GM12891 (cell line): ENCODE data around the gene MIA.
"Not testable (repeated sequence)": the region's sequence is repeated elsewhere in the genome, so short reads cannot be mapped to it uniquely, and the experiment has no call there.

ENCODE experiments used
- DNase-seq: peaks from one replicate; pipeline ENCODE4 v3.0.0; 2011; ENCODE audit warnings: low spot score; ENCODE audit not compliant: insufficient read length
- FAIRE-seq: peaks from 2 replicates; lab custom pipeline; 2011; peaks lifted over from hg19 to GRCh38; lab: Jason Lieb, UNC
- PAX5 ChIP-seq: IDR thresholded peaks from 2 replicates; pipeline ENCODE4 v1.6.1; 2011; ENCODE audit warnings: low read length, moderate library complexity, mild to moderate bottlenecking; ENCODE audit not compliant: insufficient read depth, severe bottlenecking
- POLR2A ChIP-seq: IDR thresholded peaks from 2 replicates; pipeline ENCODE4 v1.6.1; 2011; ENCODE audit warnings: low read depth, low read length, control low read depth
- POLR2AphosphoS5 ChIP-seq: IDR thresholded peaks from 2 replicates; pipeline ENCODE4 v1.6.1; 2011; ENCODE audit warnings: low read depth, low read length, control low read depth
- POU2F2 ChIP-seq: IDR thresholded peaks from 2 replicates; pipeline ENCODE4 v1.6.1; 2011; ENCODE audit warnings: low read depth, mild to moderate bottlenecking, control low read depth, low read length, moderate library complexity
- SPI1 ChIP-seq: IDR thresholded peaks from 2 replicates; pipeline ENCODE4 v1.6.1; 2011; ENCODE audit warnings: low read depth, low read length, control low read depth
- TAF1 ChIP-seq: IDR thresholded peaks from 2 replicates; pipeline ENCODE4 v1.6.1; 2011; ENCODE audit warnings: low read depth, low read length, control low read depth

The MIA gene

DNA sequence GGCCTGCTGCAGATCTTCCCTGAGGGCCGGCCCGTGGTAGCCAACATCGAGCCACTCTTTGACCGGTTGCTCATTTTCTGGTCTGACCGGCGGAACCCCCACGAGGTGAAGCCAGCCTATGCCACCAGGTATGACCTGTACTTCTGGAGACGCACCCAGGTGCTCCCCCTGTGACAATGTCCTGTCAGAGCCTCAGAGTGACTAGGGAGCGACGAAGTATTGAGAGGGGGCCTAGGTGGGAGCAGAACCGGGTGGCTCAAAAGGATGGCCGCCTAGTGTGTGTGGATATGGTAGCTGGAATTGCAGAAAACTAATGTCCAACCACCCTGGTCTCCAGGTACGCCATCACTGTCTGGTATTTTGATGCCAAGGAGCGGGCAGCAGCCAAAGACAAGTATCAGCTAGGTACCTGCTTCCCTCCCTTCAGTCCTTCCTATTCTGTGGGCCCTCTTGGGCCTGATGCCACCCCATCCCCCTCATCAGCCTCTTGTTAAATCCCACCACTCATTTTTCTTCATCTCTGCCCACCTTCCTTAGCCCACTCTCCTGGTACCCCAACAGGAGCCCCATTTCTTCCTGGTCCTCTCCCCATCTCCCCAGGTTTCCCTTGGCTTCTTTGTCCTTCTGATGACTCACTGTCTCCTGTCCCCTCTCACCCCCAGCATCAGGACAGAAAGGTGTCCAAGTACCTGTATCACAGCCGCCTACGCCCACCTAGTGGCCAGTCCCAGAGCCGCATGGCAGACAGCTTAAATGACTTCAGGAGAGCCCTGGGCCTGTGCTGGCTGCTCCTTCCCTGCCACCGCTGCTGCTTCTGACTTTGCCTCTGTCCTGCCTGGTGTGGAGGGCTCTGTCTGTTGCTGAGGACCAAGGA, 32.1 kb downstream of the MIA start:
- FAIRE-seq = no peak
- DNase-seq = no peak
- TF ChIP-seq POU2F2 (0 out of 2 replicates have a peak, but pooled peaks have one; percentile 29), POLR2A (0 out of 2 replicates have a peak, but pooled peaks have one; percentile 8), PAX5 (no peak)

DNA sequence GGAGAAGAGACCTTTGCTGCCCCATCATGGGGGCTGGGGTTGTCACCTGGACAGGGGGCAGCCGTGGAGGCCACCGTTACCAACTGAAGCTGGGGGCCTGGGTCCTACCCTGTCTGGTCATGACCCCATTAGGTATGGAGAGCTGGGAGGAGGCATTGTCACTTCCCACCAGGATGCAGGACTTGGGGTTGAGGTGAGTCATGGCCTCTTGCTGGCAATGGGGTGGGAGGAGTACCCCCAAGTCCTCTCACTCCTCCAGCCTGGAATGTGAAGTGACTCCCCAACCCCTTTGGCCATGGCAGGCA, 32.7 kb downstream of the MIA start:
- FAIRE-seq (no peak), DNase-seq (no peak)
- TF ChIP-seq POLR2A (no peak), PAX5 (no peak), TAF1 (no peak), POU2F2 (no peak), SPI1 (no peak), POLR2AphosphoS5 (no peak)

DNA sequence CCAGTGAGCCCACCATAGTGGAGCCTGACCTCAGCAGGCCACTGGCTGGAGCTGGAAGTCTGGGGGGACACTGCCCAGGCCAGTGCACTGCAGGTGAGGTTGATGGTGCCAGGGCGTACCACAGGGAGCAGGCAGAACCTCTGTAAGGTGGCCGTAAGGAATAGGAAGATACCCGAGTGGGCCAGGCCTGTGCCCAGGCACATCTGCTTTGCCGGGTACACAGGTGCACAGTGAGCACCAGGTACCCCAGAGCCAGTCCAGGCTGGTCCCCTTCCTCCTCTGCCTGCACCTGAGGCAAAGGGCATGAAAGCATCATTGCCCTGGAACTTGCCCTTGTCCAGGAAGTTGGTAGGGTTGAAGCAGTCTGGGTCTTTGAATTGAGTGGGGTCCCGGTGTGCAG, 33.2 kb downstream of the MIA start:
- TF ChIP-seq POLR2AphosphoS5 = peak; percentile 63; the same call in 1 of the 2 replicates
- TF ChIP-seq TAF1 = no peak
- FAIRE-seq (no peak), DNase-seq (no peak)

DNA sequence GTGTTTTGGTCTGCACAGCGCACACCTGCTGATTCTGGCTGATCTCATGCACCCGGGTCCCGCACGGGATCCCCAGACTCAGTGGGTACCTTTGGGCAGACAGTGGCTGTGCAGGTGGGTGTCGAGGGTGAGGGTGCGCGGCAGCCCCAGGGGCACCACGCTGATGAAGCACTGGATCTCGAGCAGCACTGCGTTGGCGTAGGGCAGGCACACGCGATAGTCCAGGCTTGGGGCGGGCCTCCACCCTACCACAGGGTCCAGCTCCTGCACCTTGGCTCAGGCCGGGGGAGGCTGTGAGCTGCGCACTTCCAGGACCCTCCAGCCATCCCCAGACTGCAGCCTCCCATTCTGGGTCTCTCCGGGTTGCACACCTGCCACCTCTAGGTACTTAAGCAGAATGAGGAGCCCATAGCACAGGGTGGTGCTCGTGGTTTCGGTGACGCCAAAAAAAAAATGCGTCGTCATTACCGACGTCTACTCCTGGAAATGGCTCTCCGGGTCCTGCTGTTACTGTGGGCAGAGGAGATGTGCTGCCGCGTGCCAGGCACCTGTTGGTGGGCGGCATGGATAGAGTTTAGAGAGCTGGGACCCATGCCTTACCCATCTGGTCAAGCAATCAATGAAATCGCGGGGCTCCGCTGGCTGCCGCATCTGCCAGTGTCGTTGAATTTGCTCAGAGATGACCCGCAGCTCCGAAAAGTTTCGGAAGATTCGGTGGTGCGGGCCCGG, 34.2 kb downstream of the MIA start:
- TF ChIP-seq SPI1 = no peak
- TF ChIP-seq POLR2AphosphoS5 = peak; percentile 63; the same call in 1 of the 2 replicates
- no peak for TF ChIP-seq TAF1
- peak; percentile 24; the same call in 1 of the 2 replicates for TF ChIP-seq POU2F2
- no peak for TF ChIP-seq PAX5
- no peak for FAIRE-seq
- DNase-seq = no peak

DNA sequence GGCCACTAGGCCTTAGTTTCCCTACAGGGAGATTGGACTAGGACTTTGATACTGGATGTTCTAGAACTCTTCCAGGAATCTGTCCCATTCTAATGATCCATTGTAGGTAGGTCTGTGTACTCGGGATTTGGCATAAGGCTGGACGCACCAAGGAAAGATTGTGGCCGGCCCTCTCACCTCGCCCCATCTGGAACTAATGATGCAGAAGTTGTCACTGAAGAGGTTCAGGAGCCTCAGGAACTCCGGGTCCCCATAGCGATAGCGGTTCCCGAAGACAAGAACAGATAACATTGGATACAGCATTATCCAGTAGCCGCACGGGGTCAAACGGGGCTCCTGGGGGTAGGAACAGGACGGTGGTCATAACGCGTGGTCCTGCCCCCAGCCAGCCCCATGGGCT, 34.8 kb downstream of the MIA start:
- FAIRE-seq = peak; percentile 51
- TF ChIP-seq POU2F2 (no peak), POLR2AphosphoS5 (no peak), PAX5 (no peak), TAF1 (no peak), SPI1 (no peak), POLR2A (no peak)
- no peak for DNase-seq

DNA sequence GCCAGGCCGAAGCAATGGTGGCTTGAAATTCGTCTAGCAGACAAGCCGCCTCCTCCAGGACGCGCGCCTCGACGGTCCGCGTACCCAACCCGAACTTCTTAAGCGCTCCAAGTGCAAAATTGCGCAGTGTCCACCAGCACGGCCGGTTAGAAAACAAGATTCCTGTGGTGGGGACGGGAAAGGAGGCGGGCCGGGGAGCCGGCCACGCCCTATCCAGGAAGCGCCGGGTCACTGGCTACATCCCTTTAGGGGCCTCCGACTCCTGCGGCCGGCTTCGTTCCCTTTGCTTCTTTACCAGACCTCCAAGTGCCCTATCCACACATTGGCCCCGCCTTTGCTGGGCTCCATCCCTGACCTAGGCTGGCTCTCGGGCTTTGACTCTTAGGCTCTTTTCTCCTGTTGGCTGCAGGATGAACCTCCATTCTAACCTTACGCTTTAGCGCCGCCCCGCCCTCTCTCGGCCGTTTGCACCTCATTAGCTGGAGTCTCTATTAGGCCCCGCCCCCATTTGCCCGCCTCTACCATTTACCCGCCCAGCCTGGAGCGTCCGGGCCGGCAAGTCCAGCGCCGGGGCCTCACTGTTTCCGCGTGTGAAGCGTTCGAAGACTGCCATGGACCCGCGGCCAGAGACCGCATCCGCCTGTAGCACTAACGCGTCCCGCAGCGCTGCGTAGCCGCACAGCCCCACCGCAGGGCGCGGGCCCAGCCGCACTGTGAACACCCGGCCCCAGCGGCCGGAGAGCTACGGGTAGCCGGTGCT, 35.5 kb downstream of the MIA start:
- not testable (repeated sequence) for DNase-seq
- FAIRE-seq = peak; percentile 70

DNA sequence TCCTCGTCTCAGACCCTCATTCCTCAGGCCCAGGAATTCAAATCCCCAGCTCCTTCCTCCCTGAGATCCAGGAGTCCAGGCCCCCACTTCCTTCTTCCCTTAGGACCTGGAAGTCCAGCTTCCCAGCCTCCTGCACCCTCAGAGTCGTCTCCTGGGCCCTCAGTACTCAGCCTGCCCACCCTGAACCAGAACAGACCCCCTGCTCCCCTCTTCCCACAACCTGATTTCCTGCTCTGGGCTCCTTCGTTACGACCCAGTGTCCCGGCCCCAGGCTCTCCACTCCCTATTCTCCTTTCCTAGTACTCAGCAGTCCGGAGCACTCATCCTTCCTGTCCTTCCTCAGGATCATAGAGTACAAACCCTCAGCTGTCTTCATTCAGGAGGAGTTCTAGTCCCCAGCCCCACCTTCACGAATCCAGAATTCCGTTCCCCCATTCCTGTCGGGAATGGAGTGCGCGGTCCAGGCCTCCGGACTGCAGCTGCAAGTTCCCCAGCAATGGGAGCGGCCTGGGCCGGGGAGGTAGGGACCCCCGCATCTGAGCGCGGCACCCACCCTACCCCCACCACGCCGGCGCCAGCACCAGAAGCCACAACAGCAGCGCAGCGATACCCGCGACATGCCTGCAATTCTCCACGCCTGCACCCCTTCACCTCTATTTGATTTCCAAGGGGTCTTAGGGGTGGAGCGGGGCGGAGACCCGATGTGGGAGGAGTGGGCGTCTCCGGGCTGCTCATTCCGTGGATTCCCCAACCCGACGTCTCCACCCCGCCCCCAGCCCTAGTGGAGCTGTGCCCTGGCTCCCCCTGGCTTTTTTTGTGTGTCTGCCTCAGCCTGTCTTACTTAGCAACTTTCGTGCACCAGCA, 36.4 kb downstream of the MIA start:
- TF ChIP-seq PAX5 (no peak), POLR2A (no peak), POLR2AphosphoS5 (no peak), TAF1 (no peak), POU2F2 (no peak), SPI1 (no peak)
- no peak for FAIRE-seq
- DNase-seq = no peak

DNA sequence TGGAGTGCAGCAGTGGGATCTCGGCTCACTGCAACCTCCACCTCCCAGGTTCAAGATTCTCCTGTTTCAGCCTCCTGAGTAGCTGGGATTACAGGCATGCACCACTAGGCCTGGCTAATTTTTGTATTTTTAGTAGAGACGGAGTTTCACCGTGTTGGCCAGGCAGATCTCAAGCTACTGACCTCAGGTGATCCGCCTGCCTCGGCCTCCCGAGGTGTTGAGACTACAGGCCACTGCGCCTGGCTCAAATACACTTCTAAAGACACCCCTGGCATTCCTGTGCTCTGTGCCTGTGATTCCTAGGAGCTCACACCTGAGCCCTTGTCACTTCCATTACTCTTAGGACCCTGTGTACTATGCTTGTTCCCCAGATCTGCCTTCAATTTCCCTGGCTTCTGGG, 37.2 kb downstream of the MIA start:
- not testable (repeated sequence) for FAIRE-seq

DNA sequence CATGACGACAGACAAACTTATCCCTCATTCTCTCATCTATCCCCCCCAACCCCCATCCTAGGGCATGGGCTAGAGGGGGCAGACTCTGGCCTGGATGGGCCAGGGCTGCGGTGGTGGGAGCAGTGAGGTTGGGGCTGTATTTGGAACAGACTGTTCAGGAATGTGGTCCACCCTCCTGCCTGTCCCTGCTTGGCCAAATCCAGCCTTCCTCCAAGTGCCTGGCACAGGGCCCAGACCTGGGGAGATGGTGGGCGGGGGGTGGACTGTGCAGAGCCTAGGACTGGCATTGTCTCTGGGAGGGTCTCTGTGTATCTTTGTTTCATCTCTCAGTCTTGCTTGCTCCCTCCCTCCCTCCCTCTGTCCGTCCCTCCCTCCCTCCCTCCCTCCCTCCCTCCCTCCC, 37.9 kb downstream of the MIA start:
- no peak for TF ChIP-seq POU2F2
- TF ChIP-seq TAF1 = no peak
- TF ChIP-seq POLR2A = no peak
- no peak for TF ChIP-seq PAX5
- DNase-seq = no peak
- FAIRE-seq = no peak

More for the DNA sequence above, 37.2 kb downstream of the MIA start:
- DNase-seq = not testable (repeated sequence)

DNA sequence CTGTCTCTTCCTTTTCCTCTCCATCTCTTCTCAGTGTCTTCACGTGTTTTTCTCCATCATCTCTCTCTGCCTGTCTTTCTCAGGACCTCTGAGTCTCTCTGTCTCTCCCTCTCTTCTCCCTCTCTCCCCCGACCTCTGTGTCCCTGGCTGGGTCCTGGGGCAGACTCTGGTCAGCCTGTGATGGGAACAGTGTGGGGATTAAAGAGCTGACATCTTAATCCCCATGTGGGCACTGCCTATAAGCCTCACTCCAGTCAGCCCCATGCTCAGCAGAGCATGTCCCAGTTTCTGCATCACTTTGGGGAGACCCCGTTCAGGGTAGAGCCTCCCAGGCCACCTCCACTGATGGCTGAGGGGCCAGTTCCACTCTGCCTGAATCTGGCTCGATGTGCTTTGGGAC, 39.9 kb downstream of the MIA start:
- FAIRE-seq (no peak), DNase-seq (no peak)
- TF ChIP-seq SPI1 (no peak), POU2F2 (no peak), TAF1 (no peak), POLR2AphosphoS5 (no peak), PAX5 (no peak), POLR2A (no peak)

DNA sequence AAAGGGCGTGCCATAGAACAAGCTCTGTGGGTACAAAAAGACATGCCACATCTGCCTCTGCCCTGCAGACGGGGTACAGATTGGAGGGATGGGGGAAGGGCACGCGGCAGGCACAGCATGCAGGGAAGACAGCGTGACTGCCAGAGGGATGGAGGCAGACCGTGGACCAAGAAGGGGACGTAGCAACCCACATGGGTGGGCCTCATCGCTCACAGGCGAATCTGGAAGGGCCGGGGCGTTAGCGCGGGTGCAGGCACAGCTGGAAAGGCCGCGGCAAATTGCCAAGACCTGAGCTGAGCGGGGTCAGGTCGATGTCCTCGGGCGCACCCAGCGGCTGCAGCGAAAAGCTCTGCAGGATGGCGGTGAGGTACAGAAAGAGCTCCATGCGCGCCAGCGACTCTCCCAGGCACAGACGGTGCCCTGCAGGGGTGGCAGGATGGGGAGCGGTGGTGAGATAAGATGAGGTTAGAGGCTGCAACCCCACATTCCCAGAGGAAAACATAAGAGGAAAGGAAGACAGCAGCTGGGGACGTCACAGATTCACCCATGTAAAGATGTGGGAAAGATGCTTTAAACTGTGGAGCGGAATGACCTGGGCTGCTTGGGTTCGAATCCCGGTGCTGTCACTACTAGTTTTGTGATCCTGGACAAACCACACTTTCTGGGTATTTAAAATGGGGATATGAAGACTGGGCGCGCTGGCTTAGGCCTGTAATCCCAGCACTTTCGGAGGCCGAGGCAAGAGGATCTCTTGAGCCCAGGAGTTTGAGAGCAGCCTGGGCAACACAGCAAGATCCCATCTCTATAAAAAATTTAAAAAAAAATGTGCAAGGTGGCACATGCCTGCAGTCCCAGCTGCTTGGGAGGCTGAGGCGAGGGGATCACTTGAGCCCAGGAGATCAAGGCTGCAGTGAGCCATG, 43.4 kb downstream of the MIA start:
- not testable (repeated sequence) for DNase-seq
- peak; percentile 93 for FAIRE-seq

DNA sequence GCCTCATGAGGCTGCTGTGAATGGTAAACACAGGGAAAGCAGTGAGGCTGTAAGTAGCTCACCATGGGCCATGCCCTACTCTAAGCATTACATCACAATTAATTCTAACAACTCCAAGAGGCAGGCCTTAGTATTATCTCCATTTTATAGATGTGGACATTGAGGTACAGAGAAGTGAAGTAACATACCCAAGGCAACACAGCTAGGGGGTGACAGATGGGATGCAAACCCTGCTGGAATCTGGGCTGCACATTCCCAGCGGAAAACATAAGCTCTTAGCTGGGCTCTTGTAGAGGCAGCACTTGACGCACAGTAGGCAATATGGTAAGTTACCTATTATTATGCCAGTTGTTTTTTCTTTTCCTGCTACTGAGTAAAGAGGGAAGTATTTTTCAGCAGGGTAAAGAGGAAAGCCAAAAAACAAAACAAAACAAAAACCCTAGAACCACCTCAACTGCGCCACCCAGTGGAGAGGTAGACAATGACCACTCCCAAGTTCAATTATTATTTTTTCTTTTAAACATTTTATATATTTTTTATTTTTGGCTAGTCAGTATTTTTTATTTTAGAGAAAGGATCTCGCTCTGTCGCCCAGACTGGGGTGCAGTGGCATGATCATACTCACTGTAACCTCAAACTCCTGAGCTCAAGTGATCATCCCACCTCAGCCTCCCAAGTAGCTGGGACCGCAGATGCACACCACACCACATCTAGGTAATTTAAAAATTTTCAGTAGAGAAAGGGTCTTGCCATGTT, 44.3 kb downstream of the MIA start:
- FAIRE-seq, DNase-seq: not testable (repeated sequence)
